ENCODE results near the gene AGPAT3.

The AGPAT3 gene

GRCh38 chr21:44002511-44002910 lies 137.5 kb downstream of the AGPAT3 start:
- H3K9ac ChIP-seq (ENCODE audit: low read depth, low read length): no peak overlapping the region
- no peaks in the 10 kb centered on the region for H3K27me3 ChIP-seq (ENCODE audit: insufficient read depth, low read length)
- H3K9me3 ChIP-seq (ENCODE audit: insufficient read depth, low read depth, low read length): no peaks in the 10 kb centered on the region
- no peaks in the 10 kb centered on the region for H3K36me3 ChIP-seq (ENCODE audit: insufficient read depth, low read length)
- H3K27ac ChIP-seq (ENCODE audit: low read depth, low read length): no peak overlapping the region
- 95% methylated on average over 10 of the region's 10 CpGs for WGBS
- H3K4me1 ChIP-seq (ENCODE audit: insufficient read depth, low read length): no peaks in the 10 kb centered on the region
- H3K4me3 ChIP-seq (ENCODE audit: low read length): no peak overlapping the region

GRCh38 chr21:44003307-44003966 lies 138.4 kb downstream of the AGPAT3 start:
- H3K9me3 ChIP-seq (ENCODE audit: insufficient read depth, low read depth, low read length): no peaks in the 10 kb centered on the region

GRCh38 chr21:44005071-44005470 lies 140.0 kb downstream of the AGPAT3 start:
- Histone ChIP-seq H3K36me3 (ENCODE audit: insufficient read depth, low read length) (no peaks in the 10 kb centered on the region), H3K4me3 (ENCODE audit: low read length) (no peak overlapping the region), H3K27ac (ENCODE audit: low read depth, low read length) (no peak overlapping the region), H3K9me3 (ENCODE audit: insufficient read depth, low read depth, low read length) (no peaks in the 10 kb centered on the region), H3K4me1 (ENCODE audit: insufficient read depth, low read length) (no peaks in the 10 kb centered on the region), H3K27me3 (ENCODE audit: insufficient read depth, low read length) (no peaks in the 10 kb centered on the region), H3K9ac (ENCODE audit: low read depth, low read length) (no peak overlapping the region)
- WGBS: 96% methylated on average over 13 of the region's 13 CpGs

More at GRCh38 chr21:44003307-44003966, 138.4 kb downstream of the AGPAT3 start:
- Histone ChIP-seq H3K9ac (ENCODE audit: low read depth, low read length) (no peak overlapping the region), H3K27me3 (ENCODE audit: insufficient read depth, low read length) (no peaks in the 10 kb centered on the region), H3K4me3 (ENCODE audit: low read length) (no peak overlapping the region), H3K4me1 (ENCODE audit: insufficient read depth, low read length) (no peaks in the 10 kb centered on the region), H3K36me3 (ENCODE audit: insufficient read depth, low read length) (no peaks in the 10 kb centered on the region), H3K27ac (ENCODE audit: low read depth, low read length) (no peak overlapping the region)
- 96% methylated on average over 5 of the region's 5 CpGs for WGBS

DNA sequence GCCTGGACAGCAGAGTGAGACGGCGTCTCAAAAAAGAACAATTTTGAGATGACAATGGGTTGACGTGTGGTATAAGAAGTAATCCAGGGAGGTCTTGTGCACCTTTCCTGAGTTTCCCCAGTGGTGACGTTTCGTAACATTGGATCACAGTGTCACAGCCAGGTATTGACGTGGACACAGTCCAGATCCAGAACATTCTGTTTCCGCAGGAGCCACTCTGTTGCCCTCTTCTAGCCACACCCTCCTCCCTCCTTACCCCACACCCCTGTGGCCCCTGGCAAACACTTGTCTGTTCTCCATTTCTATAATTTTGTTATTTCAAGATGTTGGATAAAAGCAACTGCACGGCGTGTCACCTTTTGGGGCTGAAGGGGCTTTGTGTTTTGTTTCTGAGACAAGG lies 140.6 kb downstream of the AGPAT3 start:
- Histone ChIP-seq H3K36me3 (ENCODE audit: insufficient read depth, low read length) (no peaks in the 10 kb centered on the region), H3K27ac (ENCODE audit: low read depth, low read length) (no peak overlapping the region), H3K4me3 (ENCODE audit: low read length) (no peak overlapping the region), H3K9me3 (ENCODE audit: insufficient read depth, low read depth, low read length) (no peaks in the 10 kb centered on the region), H3K9ac (ENCODE audit: low read depth, low read length) (no peak overlapping the region), H3K4me1 (ENCODE audit: insufficient read depth, low read length) (0 out of 2 replicates have a peak, but pooled peaks cover under 1% of the 10 kb centered on the region), H3K27me3 (ENCODE audit: insufficient read depth, low read length) (no peaks in the 10 kb centered on the region)
- 93% methylated on average over 9 of the region's 9 CpGs for WGBS

- no peak overlapping the region for H3K4me3 ChIP-seq (ENCODE audit: low read length)
- H3K36me3 ChIP-seq (ENCODE audit: insufficient read depth, low read length): no peaks in the 10 kb centered on the region
- WGBS: 79% methylated on average over 9 of the region's 9 CpGs
- H3K9me3 ChIP-seq (ENCODE audit: insufficient read depth, low read depth, low read length): no peaks in the 10 kb centered on the region
- H3K9ac ChIP-seq (ENCODE audit: low read depth, low read length): no peak overlapping the region
- H3K27ac ChIP-seq (ENCODE audit: low read depth, low read length): no peak overlapping the region
- peaks cover 6% of the 10 kb centered on the region; the same call in 1 of the 2 replicates for H3K4me1 ChIP-seq (ENCODE audit: insufficient read depth, low read length)
- no peaks in the 10 kb centered on the region for H3K27me3 ChIP-seq (ENCODE audit: insufficient read depth, low read length)
Measured at GRCh38 chr21:44006017-44006619, 141.1 kb downstream of the AGPAT3 start.

- peaks cover 7% of the 10 kb centered on the region; the same call in 1 of the 2 replicates for H3K4me1 ChIP-seq (ENCODE audit: insufficient read depth, low read length)
- H3K4me3 ChIP-seq (ENCODE audit: low read length): no peak overlapping the region
- H3K27ac ChIP-seq (ENCODE audit: low read depth, low read length): no peak overlapping the region
- H3K9ac ChIP-seq (ENCODE audit: low read depth, low read length): no peak overlapping the region
- no peaks in the 10 kb centered on the region for H3K36me3 ChIP-seq (ENCODE audit: insufficient read depth, low read length)
- 93% methylated on average over 8 of the region's 8 CpGs for WGBS
- no peaks in the 10 kb centered on the region for H3K9me3 ChIP-seq (ENCODE audit: insufficient read depth, low read depth, low read length)
- no peaks in the 10 kb centered on the region for H3K27me3 ChIP-seq (ENCODE audit: insufficient read depth, low read length)
Measured at GRCh38 chr21:44006656-44007055, 141.6 kb downstream of the AGPAT3 start.

DNA sequence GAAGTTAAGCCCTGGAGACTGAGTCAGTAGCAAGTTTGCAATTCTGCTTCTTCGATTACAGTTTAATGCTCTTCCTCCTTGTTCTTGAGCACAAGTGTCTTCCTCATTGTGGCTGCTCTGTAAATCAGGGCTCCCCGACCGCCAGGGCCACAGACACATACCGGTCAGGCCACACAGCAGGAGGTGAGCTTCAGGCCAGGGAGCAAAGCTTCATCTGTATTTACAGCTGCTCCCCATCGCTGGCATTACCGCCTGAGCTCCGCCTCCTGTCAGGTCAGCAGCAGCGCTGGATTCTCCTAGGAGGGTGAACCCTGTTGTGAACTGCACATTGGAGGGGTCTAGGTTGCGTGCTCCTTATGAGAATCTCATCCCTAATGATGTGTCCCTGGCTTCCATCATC lies 145.4 kb downstream of the AGPAT3 start:
- Histone ChIP-seq H3K27ac (ENCODE audit: low read depth, low read length) (no peak overlapping the region), H3K9me3 (ENCODE audit: insufficient read depth, low read depth, low read length) (no peaks in the 10 kb centered on the region), H3K4me1 (ENCODE audit: insufficient read depth, low read length) (peaks cover 16% of the 10 kb centered on the region), H3K36me3 (ENCODE audit: insufficient read depth, low read length) (no peaks in the 10 kb centered on the region), H3K9ac (ENCODE audit: low read depth, low read length) (no peak overlapping the region), H3K27me3 (ENCODE audit: insufficient read depth, low read length) (no peaks in the 10 kb centered on the region), H3K4me3 (ENCODE audit: low read length) (peak overlapping the region; percentile 75; the same call in 1 of the 2 replicates)
- 38% methylated on average over 9 of the region's 9 CpGs for WGBS

- Histone ChIP-seq H3K27me3 (ENCODE audit: insufficient read depth, low read length) (no peaks in the 10 kb centered on the region), H3K4me1 (ENCODE audit: insufficient read depth, low read length) (peaks cover 16% of the 10 kb centered on the region), H3K27ac (ENCODE audit: low read depth, low read length) (peak overlapping the region; percentile 92), H3K9me3 (ENCODE audit: insufficient read depth, low read depth, low read length) (no peaks in the 10 kb centered on the region), H3K4me3 (ENCODE audit: low read length) (peak overlapping the region; percentile 75), H3K36me3 (ENCODE audit: insufficient read depth, low read length) (no peaks in the 10 kb centered on the region), H3K9ac (ENCODE audit: low read depth, low read length) (peak overlapping the region; percentile 94; the same call in 1 of the 2 replicates)
- 85% methylated on average over 9 of the region's 9 CpGs for WGBS
Measured at GRCh38 chr21:44011123-44011522, 146.1 kb downstream of the AGPAT3 start.

GRCh38 chr21:44011579-44012473 lies 146.8 kb downstream of the AGPAT3 start, which contains the start of gene TRAPPC10:
Gene TRAPPC10 (plus strand): TSS chr21:44012309. CDS start chr21:44012494, 185 bp downstream.
- under 1% methylated on average over 107 of the region's 107 CpGs for WGBS
- H3K9ac ChIP-seq (ENCODE audit: low read depth, low read length): peak within 1 kb of the TSS; percentile 94
- H3K4me1 ChIP-seq (ENCODE audit: insufficient read depth, low read length): peaks cover 16% of the 10 kb centered on the region
- H3K4me3 ChIP-seq (ENCODE audit: low read length): peak within 1 kb of the TSS; percentile 75
- no peaks in the 10 kb centered on the region for H3K36me3 ChIP-seq (ENCODE audit: insufficient read depth, low read length)
- peak within 1 kb of the TSS; percentile 92 for H3K27ac ChIP-seq (ENCODE audit: low read depth, low read length)
- H3K9me3 ChIP-seq (ENCODE audit: insufficient read depth, low read depth, low read length): no peaks in the 10 kb centered on the region
- no peaks in the 10 kb centered on the region for H3K27me3 ChIP-seq (ENCODE audit: insufficient read depth, low read length)

DNA sequence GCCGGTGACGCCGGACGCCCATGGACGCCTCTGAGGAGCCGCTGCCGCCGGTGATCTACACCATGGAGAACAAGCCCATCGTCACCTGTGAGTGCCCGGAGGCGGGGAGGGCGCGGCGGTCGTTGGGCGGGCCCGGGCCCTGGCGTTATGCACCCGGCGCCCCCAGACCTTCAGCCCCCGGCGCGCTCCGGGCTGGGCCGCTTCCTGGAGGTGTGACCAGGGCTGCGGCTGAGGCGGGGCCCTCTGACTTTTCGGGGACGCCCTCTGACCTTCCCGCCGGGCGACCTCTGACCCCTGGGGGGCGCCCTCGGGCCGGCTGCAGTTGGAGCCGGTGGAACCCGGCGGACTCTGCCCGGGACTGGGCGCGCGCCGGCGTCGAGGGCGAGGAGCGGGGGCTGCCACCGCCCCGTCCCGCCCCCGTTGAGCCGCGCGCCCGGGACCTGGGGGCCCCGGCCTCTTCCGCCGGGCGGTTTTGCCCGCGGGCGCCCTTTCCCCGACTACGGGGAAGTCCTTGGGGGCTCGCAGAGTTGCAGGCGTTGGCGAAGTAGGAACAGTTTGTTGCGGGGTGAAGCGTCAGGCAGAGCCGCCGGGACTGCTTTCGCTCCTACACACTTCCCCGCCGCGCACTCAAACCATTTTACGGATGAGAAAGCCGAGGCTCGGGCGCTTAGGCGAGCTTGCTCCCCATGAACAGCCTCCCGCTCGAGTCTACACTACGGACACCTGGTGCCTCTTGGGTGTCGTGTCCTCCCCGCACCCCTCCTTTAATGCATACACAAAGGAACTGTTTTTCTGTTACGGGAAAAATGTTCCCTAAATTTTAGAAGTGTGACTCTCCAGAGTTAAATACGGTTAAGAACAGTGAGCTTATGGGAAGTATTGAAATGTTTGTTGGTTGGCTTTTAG lies 147.7 kb downstream of the AGPAT3 start:
- Histone ChIP-seq H3K4me3 (ENCODE audit: low read length) (peak overlapping the region; percentile 75), H3K4me1 (ENCODE audit: insufficient read depth, low read length) (peaks cover 16% of the 10 kb centered on the region), H3K27ac (ENCODE audit: low read depth, low read length) (peak overlapping the region; percentile 92; the same call in 1 of the 2 replicates), H3K9me3 (ENCODE audit: insufficient read depth, low read depth, low read length) (no peaks in the 10 kb centered on the region), H3K27me3 (ENCODE audit: insufficient read depth, low read length) (no peaks in the 10 kb centered on the region), H3K36me3 (ENCODE audit: insufficient read depth, low read length) (no peaks in the 10 kb centered on the region), H3K9ac (ENCODE audit: low read depth, low read length) (peak overlapping the region; percentile 94)
- under 1% methylated on average over 87 of the region's 87 CpGs for WGBS

Data from HUES64 (cell line).